Measurements from ENCODE around the gene AIFM3. TPM values are rescaled to one million over a fixed set of nuclear protein-coding genes. Genes with fewer than 3 reads are reported as not detected.

Gene AIFM3, protein sequence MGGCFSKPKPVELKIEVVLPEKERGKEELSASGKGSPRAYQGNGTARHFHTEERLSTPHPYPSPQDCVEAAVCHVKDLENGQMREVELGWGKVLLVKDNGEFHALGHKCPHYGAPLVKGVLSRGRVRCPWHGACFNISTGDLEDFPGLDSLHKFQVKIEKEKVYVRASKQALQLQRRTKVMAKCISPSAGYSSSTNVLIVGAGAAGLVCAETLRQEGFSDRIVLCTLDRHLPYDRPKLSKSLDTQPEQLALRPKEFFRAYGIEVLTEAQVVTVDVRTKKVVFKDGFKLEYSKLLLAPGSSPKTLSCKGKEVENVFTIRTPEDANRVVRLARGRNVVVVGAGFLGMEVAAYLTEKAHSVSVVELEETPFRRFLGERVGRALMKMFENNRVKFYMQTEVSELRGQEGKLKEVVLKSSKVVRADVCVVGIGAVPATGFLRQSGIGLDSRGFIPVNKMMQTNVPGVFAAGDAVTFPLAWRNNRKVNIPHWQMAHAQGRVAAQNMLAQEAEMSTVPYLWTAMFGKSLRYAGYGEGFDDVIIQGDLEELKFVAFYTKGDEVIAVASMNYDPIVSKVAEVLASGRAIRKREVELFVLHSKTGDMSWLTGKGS
- total RNA-seq: 0.59 and 0.78 TPM in 2 replicates

DNA sequence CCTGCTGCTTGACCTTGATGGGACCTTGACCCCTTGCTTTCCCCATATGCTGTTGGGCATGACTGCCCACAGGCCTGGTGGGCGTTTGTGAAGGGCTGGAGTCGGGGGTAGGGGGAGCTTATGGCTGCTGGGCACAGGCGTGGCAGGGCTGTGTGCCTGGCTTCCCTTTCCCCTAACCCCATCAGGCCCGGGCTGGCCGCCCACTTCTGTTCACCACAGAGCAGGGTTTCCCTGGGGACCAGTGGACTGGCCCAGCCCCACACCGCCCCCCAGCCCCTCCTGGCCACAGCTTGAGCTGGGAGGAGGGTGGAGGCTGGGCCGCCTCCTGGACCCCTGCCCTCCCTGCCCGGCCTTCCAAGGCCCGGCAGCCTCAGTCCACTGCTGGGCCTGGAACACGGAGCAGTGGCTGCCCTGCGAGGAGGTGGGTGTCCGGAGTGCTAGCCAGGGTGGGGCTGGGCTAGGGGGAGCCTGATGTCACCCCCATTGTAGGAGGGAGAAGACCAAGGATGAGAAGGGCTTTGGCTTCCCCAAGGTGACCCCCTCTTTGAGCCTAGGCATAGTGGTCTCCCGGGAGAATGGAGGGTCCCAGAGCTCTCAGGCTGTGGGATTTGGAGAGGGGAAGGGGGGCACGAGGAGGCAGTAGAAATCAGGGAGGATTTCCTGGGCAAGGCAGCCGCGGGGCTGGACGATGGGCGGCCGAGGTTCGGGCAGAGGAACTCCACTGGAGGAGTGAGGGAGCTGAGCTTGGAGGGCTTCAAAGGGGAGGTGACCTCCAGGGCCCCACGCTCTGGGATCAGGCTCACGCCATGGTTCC is at the start of gene AIFM3:
AIFM3 (plus strand) TSS at position 373 of the 814 bp plus-strand sequence. CDS start 690 bp downstream, outside the sequence.

DNA sequence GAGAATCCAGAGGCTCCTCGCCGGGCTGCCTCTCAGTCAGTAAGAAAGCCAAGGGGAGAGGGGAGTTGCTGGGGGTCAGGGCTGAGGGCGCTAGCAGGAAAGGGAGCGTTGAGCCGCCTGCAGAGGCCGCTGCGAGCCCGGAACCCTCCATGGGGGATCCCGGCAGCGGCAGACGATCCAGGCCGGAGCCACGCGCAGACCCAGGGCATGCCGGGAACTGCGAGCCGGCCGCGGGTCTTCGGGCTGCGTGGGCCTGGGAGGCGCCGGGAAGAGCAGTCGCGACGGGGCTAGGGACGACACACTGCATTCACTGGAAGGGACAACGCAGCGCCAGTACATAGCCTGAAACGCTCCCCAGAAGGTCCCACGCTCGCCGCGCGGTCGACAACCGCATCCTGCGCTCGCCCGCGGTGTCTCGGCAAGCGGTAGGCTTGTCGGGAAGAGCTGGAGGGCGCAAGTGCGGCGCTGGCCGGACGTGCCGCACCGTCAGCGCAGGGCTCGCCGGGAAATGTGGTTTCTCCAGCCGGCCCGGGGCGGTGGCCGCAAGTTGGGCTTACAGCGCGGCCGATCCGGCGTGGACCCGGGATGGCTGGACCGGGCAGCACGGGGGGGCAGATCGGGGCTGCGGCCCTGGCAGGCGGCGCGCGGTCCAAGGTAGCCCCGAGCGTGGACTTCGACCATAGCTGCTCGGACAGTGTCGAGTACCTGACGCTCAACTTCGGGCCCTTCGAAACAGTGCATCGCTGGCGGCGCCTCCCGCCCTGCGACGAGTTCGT is 14.9 kb downstream of the AIFM3 start, which contains the start of gene LZTR1:
LZTR1 (plus strand) TSS at position 511 of the 776 bp plus-strand sequence; CDS start at position 586, 75 bp downstream.

DNA sequence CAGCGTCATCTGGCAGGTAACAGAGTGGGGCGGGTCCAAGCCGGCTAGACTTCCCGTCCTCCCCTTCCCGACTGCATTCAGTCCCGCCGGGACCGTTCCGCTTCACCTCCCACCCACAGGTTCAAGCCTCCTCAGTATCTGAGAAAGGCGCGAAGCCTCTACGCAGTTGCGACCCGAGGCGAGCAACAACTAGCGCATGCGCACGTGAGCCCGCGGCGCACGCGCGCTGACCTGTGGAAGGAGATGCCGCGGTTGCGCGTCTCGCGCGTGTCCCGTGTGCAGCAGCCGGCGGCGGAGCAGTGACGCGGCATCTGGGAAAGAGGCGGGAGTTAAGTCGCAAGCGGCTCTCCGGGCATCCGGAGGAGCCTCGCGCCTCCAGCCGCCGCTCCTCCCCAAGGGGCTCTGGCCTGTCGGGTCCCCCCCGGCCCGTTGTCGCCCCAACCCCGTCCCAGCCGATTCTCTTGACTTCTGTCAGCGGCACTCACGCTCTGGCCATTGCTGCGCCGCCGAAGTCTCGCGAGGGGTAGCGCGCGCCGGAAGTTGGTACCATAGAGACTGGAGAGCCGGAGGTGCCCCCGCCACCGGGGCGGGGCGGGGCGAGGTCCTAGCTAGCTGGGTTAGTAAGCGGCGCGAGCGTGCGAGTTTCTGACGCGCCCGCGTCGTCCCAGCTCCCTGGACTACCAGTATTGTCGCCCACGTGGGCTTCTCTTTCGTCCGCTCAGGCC is 34.7 kb downstream of the AIFM3 start, which contains the start of gene THAP7:
THAP7 (minus strand) TSS at position 518 of the 725 bp plus-strand sequence; CDS start at position 311, 207 bp downstream.

DNA sequence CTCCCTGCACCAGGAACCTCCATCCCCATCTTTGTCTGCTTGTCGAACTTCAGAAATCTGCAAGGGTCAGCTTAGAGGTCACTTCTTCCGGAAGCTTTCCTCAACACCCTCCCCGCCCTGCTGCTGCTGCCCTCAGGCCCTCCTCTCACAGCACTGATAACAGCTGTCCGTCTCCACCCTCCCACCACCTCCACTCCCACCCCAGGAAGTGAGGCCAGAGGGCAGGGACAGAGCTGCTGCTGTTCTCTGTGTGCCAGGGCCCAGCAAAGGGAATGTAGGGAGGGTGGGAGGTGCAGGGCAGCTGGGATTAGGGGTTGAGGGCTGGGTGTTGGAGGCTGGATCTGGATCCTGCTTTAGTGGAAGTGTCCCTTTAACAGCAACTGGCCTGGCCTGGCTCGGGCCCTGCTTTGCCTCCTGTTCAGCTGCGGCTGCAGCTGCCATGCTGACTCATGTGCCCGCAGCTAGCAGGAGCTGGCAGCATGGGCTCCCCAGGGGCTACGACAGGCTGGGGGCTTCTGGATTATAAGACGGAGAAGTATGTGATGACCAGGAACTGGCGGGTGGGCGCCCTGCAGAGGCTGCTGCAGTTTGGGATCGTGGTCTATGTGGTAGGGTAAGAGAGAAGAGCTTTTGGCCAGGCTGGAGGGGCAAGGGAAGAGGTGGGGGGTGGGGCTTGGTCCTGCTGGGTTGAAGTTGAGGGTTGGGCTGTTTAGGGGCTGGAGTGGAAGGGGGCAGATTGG is 47.8 kb downstream of the AIFM3 start, which contains the start of gene P2RX6:
P2RX6 (plus strand) TSS at position 440 of the 740 bp plus-strand sequence; CDS start at position 450, 10 bp downstream.

Other genes with a start within 250 kb of the AIFM3 start
- gene SERPIND1, start 193.1 kb upstream of the AIFM3 start, total RNA-seq: not detected in 2 replicates
- 19.6 and 39.4 TPM in 2 replicates for gene PI4KA, start 108.4 kb upstream of the AIFM3 start, total RNA-seq
- 5.0 and 7.1 TPM in 2 replicates for gene SNAP29, start 108.2 kb upstream of the AIFM3 start, total RNA-seq
- 43.4 and 48.3 TPM in 2 replicates for gene CRKL, start 49.8 kb upstream of the AIFM3 start, total RNA-seq
- gene LZTR1, start 15.0 kb downstream of the AIFM3 start, total RNA-seq: 54.3 and 67.1 TPM in 2 replicates
- 14.5 and 23.2 TPM in 2 replicates for gene THAP7, start 34.9 kb downstream of the AIFM3 start, total RNA-seq
- 4.5 and 8.3 TPM in 2 replicates for gene P2RX6, start 47.9 kb downstream of the AIFM3 start, total RNA-seq
- gene SLC7A4, start 65.3 kb downstream of the AIFM3 start, total RNA-seq: 0.30 TPM in 1 of 2 replicates, not detected in the other
- gene LRRC74B, start 78.7 kb downstream of the AIFM3 start, total RNA-seq: under 0.01 TPM in 1 of 2 replicates, not detected in the other

All from smooth muscle cell of the umbilical artery (primary cell).